Activated naive CD4-positive, alpha-beta T cell treated with anti-CD3 and anti-CD28 coated beads, Interleukin-2, amount 50 U/mL, for 72 hours (primary cell): ENCODE results near the gene BSND. TPM values are rescaled to one million over a fixed set of nuclear protein-coding genes. Genes with fewer than 3 reads are reported as not detected.
"Not testable (repeated sequence)": the region's sequence is repeated elsewhere in the genome, so short reads cannot be mapped to it uniquely, and the experiment has no call there.

Experiments used
- ATAC-seq, 2 donors: fragments of 150-1000 bp; cut with Tn5 transposase; 2 replicates each; pipeline ENCODE4 v1.10.0; 2021; ENCODE audit warnings: mild to moderate bottlenecking in 2 of 2, moderate library complexity in 2 of 2
- DNase-seq, 2 donors: peaks; one replicate each; pipeline ENCODE4 v3.0.0; 2021 to 2022; ENCODE audit warnings: low spot score in 2 of 2
- H3K27ac Mint-ChIP-seq, 2 donors: one replicate each; pipeline ENCODE4 v1.8.0; 2022; ENCODE audit warnings: mild to moderate bottlenecking in 2 of 2, mixed read lengths in 2 of 2
- H3K36me3 Mint-ChIP-seq, 2 donors: one replicate each; pipeline ENCODE4 v1.8.0; 2022; ENCODE audit warnings: mixed read lengths in 2 of 2
- H3K9me3 Mint-ChIP-seq, 2 donors: one replicate each; pipeline ENCODE4 v1.8.0; 2022; ENCODE audit warnings: mixed read lengths in 2 of 2
- total RNA-seq, 2 donors: library from RNA; stranded (reverse); gene quantifications; one replicate each; pipeline ENCODE4 v1.2.3, GENCODE V29; 2022

BSND gene
- total RNA-seq, 2 donors from 2014 or later, result 0.12 TPM; not detected in 1

- no peak overlapping the region for H3K27ac Mint-ChIP-seq
- no peaks in the 10 kb centered on the region for H3K36me3 Mint-ChIP-seq
- DNase-seq (no peak), ATAC-seq (no peak)
- no peaks in the 10 kb centered on the region for H3K9me3 Mint-ChIP-seq
Measured at GRCh38 chr1:54998100-54998499, 633 bp upstream of the BSND start.

DNA sequence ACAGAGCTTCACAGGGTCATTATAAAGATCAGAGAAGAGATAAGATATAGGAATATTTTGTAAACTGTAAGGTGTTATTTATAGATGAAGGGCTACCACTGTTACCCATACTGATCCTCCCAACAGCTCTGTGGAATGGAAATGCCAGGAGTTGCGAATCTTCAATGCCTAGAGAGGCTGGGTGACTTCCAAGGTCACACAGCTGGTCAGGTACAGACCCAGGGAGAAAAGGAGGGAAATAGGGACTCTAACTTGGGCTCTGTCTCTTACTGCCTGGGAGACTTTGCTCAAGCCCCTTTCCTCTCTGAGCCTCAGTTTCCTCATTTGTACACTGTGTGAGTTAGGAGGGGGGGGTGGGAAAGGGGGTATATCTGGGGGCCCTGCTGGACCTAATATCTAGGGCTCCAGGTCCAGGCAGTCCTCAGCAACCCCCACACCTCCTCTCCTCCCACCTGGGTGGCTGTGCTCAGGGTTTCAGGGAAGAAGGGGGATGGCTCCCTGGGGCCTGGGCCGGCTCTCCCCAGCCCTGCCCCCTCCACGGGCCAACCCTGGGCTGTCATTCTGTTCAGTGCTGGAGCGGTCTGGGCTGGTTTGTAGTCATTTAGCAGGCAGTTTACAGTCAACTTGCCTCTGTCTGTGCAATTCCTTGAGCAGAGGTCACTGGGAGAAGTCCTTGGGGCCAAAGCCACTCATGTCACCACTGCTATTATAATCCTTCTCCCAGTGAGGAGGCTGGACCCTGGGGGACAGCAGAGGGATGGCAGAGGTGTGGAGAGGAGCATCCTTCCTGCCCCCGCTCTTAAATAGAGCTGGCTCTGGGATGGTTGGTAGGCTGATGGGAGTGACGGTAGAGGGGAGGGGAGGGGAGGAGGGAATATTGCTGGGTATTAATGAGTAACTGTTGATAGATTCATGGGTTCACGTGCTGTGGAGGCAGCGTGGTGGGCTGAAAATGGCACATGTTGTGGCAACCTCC is 1.7 kb downstream of the BSND start:
- Mint-ChIP-seq H3K27ac (no peak overlapping the region), H3K9me3 (no peaks in the 10 kb centered on the region), H3K36me3 (no peaks in the 10 kb centered on the region)
- DNase-seq (no peak), ATAC-seq (no peak)

GRCh38 chr1:55001311-55001710 is 2.6 kb downstream of the BSND start:
- H3K9me3 Mint-ChIP-seq, result no peaks in the 10 kb centered on the region
- no peak overlapping the region for H3K27ac Mint-ChIP-seq
- no peak for DNase-seq
- no peak for ATAC-seq
- H3K36me3 Mint-ChIP-seq, result no peaks in the 10 kb centered on the region

DNA sequence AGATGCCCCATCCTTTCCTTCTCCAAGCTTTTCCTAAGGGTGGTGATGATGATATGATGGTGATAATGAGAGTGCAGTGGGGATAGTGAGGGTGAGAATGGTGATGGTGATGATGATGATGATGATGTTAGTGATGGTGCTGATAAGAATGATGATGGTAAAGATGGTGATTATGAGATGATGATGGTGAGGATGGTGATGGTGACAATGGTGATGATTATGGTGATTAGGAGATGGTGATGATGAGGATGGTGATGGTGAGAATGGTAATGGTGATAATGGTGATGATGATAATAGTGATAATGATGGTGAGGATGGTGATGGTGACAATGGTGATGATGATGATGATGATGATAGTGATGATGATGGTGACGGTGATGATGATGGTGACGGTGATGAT is 4.0 kb downstream of the BSND start:
- H3K27ac Mint-ChIP-seq, result no peak overlapping the region
- no peaks in the 10 kb centered on the region for H3K36me3 Mint-ChIP-seq
- no peaks in the 10 kb centered on the region for H3K9me3 Mint-ChIP-seq
- DNase-seq, result no peak
- ATAC-seq, result no peak

DNA sequence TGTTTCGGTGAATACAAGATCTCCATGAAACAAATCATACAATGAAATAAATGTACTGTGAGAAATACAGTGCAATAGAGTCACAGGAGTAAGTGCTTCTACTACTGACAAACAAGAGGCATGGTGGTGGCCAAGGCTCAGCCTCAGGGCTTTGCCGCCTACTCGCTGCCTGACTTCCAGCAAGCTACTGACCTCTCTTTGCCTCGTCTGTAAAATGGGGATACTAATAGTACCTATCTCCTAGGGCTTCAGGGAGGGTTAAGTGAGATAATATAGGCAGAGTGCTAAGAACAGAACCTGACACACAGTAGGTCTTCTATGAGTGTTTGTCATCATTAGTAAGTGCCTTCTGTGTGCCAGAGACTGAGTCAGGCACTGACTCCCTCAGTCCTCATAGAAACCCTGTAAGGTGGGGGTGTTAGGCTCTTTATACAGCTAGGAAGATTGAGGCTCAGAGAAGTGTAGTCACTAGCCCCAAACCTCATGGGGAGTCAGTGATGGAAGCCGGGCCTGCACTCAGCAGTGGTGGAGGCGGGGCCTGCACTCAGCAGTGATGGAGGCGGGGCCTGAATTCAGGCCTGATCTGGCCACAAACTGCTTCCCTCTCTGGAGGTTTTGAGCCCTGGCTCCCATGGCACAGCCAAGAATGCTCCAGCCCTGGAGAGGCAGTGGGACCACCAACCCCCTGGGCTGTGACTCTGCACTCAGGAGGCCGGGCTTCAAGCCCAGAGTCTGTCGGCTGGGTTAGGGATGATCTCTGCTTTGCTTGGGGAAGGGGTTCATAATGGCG is 6.8 kb downstream of the BSND start:
- ATAC-seq (peak in 1 of 2 donors; percentile 43), DNase-seq (no peak)
- Mint-ChIP-seq H3K36me3 (no peaks in the 10 kb centered on the region), H3K27ac (no peak overlapping the region), H3K9me3 (no peaks in the 10 kb centered on the region)

DNA sequence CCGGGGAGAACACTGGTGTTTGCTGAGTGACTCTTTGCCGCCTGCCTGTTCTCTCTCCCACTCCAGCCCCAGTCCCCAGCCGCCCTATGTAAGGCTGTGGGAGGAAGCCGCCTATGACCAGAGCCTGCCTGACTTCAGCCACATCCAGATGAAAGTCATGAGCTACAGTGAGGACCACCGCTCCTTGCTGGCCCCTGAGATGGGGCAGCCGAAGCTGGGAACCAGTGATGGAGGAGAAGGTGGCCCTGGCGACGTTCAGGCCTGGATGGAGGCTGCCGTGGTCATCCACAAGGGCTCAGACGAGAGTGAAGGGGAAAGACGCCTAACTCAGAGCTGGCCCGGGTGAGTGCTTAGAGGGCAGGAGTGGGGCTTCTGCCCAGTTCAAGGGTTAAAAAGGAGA is 8.2 kb downstream of the BSND start:
- H3K36me3 Mint-ChIP-seq, result no peaks in the 10 kb centered on the region
- H3K27ac Mint-ChIP-seq, result no peak overlapping the region
- ATAC-seq (no peak), DNase-seq (no peak)
- H3K9me3 Mint-ChIP-seq, result no peaks in the 10 kb centered on the region

- DNase-seq, result no peak
- no peaks in the 10 kb centered on the region for H3K9me3 Mint-ChIP-seq
- H3K27ac Mint-ChIP-seq, result no peak overlapping the region
- H3K36me3 Mint-ChIP-seq, result no peaks in the 10 kb centered on the region
- ATAC-seq, result no peak
Measured at GRCh38 chr1:55007625-55008024, 8.9 kb downstream of the BSND start.

DNA sequence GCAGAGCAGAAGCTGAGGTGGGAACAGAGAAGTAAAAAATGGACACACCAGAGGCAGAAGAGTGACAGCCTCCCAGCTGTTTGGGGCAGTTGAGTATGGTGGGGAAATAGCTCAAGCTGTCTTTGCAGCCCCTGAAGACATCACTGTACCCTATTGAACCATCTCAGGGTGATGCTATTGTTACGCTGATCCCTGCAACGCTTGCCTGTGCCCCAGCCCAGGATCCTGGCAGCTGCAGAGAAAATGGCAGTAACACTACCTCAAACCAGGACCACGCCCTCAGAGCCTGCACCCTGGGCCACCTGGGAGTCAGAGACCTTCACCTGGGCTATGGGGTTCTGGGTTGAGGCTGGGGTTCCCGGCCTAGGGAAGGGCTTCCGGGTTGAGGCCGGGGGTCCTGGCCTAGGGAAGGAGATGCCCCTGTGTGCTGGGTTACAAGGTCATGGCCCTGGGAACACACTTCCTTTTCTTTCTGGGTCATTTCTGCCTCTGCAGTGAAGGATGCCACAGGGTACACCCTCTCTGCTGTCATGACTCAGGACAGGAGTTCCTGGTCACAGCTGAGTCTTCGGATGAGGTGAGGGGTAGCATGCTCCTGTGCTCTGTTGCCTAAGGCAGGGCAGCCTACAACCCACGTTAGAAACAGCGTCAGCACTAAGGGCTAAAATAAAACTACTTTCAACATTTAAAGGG is 11.6 kb downstream of the BSND start:
- Mint-ChIP-seq H3K36me3 (no peaks in the 10 kb centered on the region), H3K27ac (peak overlapping the region in 1 of 2 donors; percentile 88), H3K9me3 (no peaks in the 10 kb centered on the region)
- ATAC-seq (no peak), DNase-seq (no peak)

DNA sequence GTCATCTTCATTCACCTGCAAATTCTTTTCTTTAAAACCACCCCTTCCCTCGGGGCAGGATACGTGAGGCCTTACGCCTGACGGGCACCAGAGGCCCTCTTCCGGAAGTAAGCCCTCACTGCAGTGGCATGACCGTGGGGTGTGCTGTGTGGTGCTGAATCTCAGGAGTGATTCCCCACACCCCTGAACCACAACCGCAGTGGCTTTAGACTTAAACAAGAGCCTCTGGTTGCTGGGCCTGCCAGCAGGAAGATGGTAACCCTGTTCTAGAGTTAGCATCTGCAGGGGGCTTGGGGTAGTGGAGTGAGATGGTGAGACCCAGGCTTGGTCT is 12.1 kb downstream of the BSND start:
- ATAC-seq (no peak), DNase-seq (no peak)
- Mint-ChIP-seq H3K27ac (no peak overlapping the region), H3K36me3 (no peaks in the 10 kb centered on the region), H3K9me3 (no peaks in the 10 kb centered on the region)

DNA sequence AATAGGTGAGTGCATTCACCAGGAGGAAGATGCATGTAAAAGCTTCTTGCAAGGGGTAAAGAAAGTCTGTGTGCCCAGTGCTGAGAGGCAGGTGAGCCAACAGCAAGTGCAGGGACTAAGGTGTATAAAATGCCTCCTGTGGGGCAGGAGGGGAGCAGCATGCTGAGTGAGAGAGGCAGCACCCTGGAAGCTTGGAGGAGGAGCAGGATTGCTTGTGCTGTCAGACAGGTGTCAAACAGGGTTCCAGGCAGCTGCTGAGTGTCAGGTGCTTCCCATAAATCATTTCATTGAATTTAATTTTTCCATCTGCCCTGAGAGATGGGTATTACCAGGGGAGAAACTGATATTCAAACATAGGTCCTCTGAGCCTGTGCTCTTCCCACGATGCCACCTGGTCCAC is 13.9 kb downstream of the BSND start:
- DNase-seq (no peak), ATAC-seq (no peak)
- H3K27ac Mint-ChIP-seq, result no peak overlapping the region
- no peaks in the 10 kb centered on the region for H3K9me3 Mint-ChIP-seq
- no peaks in the 10 kb centered on the region for H3K36me3 Mint-ChIP-seq

DNA sequence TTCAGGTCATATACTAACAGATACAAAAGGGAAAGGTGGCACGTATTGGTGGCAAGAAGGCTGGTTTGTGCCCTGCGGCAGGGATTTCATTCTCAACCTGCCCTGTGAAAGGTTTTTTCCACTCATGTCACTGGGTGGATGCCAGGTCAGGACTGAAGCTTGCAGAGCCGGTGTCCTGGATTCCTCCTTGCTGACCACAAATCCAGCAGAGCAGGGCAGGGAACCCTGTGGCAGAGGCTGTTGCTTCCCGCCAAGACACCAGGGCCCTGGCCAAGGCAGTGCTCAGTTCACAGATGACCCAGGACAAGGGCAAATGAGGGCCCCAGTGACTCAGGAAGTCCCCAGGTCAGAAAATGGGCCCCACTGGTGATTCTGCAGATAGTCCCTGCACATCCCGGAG is 16.4 kb downstream of the BSND start:
- no peaks in the 10 kb centered on the region for H3K36me3 Mint-ChIP-seq
- ATAC-seq (no peak), DNase-seq (no peak)
- no peak overlapping the region for H3K27ac Mint-ChIP-seq
- no peaks in the 10 kb centered on the region for H3K9me3 Mint-ChIP-seq

GRCh38 chr1:55015731-55016620 is 17.2 kb downstream of the BSND start:
- Mint-ChIP-seq H3K9me3 (no peaks in the 10 kb centered on the region), H3K36me3 (no peaks in the 10 kb centered on the region), H3K27ac (no peak overlapping the region)
- DNase-seq (no peak), ATAC-seq (no peak)

GRCh38 chr1:55018395-55018794 is 19.7 kb downstream of the BSND start:
- ATAC-seq, result no peak
- Mint-ChIP-seq H3K27ac (no peak overlapping the region), H3K36me3 (no peaks in the 10 kb centered on the region), H3K9me3 (no peaks in the 10 kb centered on the region)
- DNase-seq, result no peak

- H3K9me3 Mint-ChIP-seq, result no peaks in the 10 kb centered on the region
- no peaks in the 10 kb centered on the region for H3K36me3 Mint-ChIP-seq
- peak overlapping the region in 1 of 2 donors; percentile 44 for H3K27ac Mint-ChIP-seq
- ATAC-seq, result peak; percentile 98 to 100
- DNase-seq, result peak; percentile 76 to 81
Measured at GRCh38 chr1:55021942-55022546, 23.3 kb downstream of the BSND start.

DNA sequence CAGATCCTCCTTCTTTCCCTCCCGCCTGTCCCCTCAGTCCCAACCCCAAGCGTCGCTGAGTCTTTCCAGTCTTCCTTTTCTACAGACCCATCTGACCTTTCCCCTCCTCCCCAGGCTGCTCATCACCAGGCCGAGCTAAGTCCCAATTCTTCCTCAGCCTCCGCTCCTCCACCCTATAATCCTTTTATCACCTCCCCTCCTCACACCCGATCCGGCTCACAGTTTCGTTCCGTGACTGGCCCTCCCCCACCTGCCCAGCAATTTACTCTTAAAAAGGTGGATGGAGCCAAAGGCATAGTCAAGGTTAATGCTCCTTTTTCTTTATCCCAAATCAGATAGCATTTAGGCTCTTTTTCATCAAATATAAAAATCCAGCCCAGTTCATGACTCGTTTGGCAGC is 25.4 kb downstream of the BSND start:
- not testable (repeated sequence) for DNase-seq, H3K36me3 Mint-ChIP-seq, H3K9me3 Mint-ChIP-seq, ATAC-seq, H3K27ac Mint-ChIP-seq

DNA sequence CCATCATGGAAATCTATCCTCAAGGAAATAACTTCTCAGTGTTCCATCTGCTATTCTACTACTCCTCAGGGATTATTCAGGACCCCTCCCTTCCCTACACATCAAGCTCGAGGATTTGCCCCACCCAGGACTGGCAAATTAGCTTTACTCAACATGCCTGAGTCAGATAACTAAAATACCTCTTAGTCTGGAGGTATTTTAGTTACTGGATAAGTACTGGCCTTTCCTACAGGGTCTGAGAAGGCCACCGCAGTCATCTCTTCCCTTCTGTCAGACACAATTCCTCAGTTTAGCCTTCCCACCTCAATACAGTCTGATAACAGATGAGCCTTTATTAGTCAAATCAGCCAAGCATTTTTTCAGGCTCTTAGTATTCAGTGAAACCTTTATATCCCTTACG is 27.9 kb downstream of the BSND start:
- not testable (repeated sequence) for H3K9me3 Mint-ChIP-seq, H3K27ac Mint-ChIP-seq, ATAC-seq, DNase-seq, H3K36me3 Mint-ChIP-seq
